ENCODE measurements around the gene NSL1. TPM values are rescaled to one million over a fixed set of nuclear protein-coding genes. Genes with fewer than 3 reads are reported as not detected.
A peak's percentile ranks its signal among the peaks of the same experiment; 100 is the strongest.

NSL1 gene
- total and polyA plus RNA-seq, 7 donors, result 12.0 to 50.4 (median 26.0) TPM

GRCh38 chr1:212792396-212792908 is 875 bp upstream of the NSL1 start:
- Histone ChIP-seq H3K27me3 (no peaks in the 10 kb centered on the region), H3K4me3 (peak overlapping the region; percentile 69 to 92 (median 78)), H3K27ac (peak overlapping the region; percentile 89 to 98 (median 95)), H3K4me1 (peaks cover 0 to 41% (median 29%) of the 10 kb centered on the region in 4 donors), H3K9me3 (no peaks in the 10 kb centered on the region), H3K36me3 (peaks cover 0 to 21% (median 2%) of the 10 kb centered on the region in 4 donors)
- TF ChIP-seq EP300 (IDR thresholded peaks at IDR 0.05) (no peak), POLR2A (IDR thresholded peaks at IDR 0.05) (no peak), POLR2AphosphoS5 (IDR thresholded peaks at IDR 0.05) (no peak)
- TF ChIP-seq, protein P1, sequence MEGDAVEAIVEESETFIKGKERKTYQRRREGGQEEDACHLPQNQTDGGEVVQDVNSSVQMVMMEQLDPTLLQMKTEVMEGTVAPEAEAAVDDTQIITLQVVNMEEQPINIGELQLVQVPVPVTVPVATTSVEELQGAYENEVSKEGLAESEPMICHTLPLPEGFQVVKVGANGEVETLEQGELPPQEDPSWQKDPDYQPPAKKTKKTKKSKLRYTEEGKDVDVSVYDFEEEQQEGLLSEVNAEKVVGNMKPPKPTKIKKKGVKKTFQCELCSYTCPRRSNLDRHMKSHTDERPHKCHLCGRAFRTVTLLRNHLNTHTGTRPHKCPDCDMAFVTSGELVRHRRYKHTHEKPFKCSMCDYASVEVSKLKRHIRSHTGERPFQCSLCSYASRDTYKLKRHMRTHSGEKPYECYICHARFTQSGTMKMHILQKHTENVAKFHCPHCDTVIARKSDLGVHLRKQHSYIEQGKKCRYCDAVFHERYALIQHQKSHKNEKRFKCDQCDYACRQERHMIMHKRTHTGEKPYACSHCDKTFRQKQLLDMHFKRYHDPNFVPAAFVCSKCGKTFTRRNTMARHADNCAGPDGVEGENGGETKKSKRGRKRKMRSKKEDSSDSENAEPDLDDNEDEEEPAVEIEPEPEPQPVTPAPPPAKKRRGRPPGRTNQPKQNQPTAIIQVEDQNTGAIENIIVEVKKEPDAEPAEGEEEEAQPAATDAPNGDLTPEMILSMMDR (IDR thresholded peaks at IDR 0.05), result no peak
- intact Hi-C loops (cut with DNase I), result loop anchor here (2.0 to 10.0 kb wide), 5 partner anchors 66 to 508 kb away; partner anchors contain the start of genes ANGEL2, FLVCR1 and PPP2R5A
- 20 to 23% methylated on average over 16 of the region's 16 CpGs for WGBS, 2 donors
- no peak for DNase-seq

GRCh38 chr1:212791261-212791675 is 309 bp downstream of the NSL1 start:
- H3K9me3 ChIP-seq, result no peaks in the 10 kb centered on the region
- no peaks in the 10 kb centered on the region for H3K27me3 ChIP-seq
- no peak for TF ChIP-seq EP300 (IDR thresholded peaks at IDR 0.05)
- TF ChIP-seq, protein P1 (IDR thresholded peaks at IDR 0.05), result no peak
- TF ChIP-seq POLR2AphosphoS5 (IDR thresholded peaks at IDR 0.05), result no peak
- TF ChIP-seq POLR2A (IDR thresholded peaks at IDR 0.05), result no peak
- peak overlapping the region; percentile 89 to 98 (median 95) for H3K27ac ChIP-seq
- 0% methylated on average over 22 of the region's 22 CpGs for WGBS, 2 donors
- intact Hi-C loops (cut with DNase I), result loop anchor here (5.0 to 10.0 kb wide), 4 partner anchors 224 to 506 kb away; partner anchors contain the start of genes ANGEL2 and PPP2R5A
- H3K4me3 ChIP-seq, result peak overlapping the region; percentile 69 to 92 (median 78)
- H3K36me3 ChIP-seq, result peaks cover 0 to 21% (median 3%) of the 10 kb centered on the region in 4 donors
- H3K4me1 ChIP-seq, result peaks cover 0 to 41% (median 29%) of the 10 kb centered on the region in 4 donors
- no peak for DNase-seq

DNA sequence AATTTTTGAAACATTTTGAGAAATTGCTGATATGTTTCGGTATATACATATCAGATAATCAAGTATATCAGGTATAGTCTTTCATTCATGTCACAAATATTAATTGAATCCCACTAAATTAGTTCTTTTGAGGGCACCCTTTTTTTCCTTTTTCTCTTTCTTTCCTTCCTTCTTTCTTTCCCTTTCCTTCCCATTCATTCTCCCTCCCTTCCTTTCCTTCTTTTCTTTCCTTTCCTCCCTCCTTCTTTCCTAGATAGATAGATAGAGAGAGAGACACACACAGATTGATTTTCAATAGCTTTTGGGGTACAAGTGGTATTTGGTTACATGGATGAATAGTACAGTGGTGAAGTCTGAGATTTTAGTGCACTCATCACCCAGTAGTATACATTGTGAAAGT is 5.7 kb downstream of the NSL1 start:
- H3K4me3 ChIP-seq, result no peak overlapping the region
- 98% methylated on average over 1 of the region's 1 CpG for WGBS, 2 donors
- peaks cover 0 to 59% (median 8%) of the 10 kb centered on the region in 4 donors for H3K36me3 ChIP-seq
- intact Hi-C loops (cut with DNase I), result no loop called here
- TF ChIP-seq POLR2AphosphoS5 (IDR thresholded peaks at IDR 0.05) (no peak), EP300 (IDR thresholded peaks at IDR 0.05) (no peak), POLR2A (IDR thresholded peaks at IDR 0.05) (no peak)
- TF ChIP-seq, protein P1 (IDR thresholded peaks at IDR 0.05), result no peak
- no peak overlapping the region for H3K27ac ChIP-seq
- DNase-seq, result no peak
- no peaks in the 10 kb centered on the region for H3K27me3 ChIP-seq
- peaks cover 0 to 28% (median 21%) of the 10 kb centered on the region in 4 donors for H3K4me1 ChIP-seq
- no peaks in the 10 kb centered on the region for H3K9me3 ChIP-seq

- no peak for DNase-seq
- H3K27me3 ChIP-seq, result no peaks in the 10 kb centered on the region
- H3K9me3 ChIP-seq, result no peaks in the 10 kb centered on the region
- H3K4me3 ChIP-seq, result no peak overlapping the region
- intact Hi-C loops (cut with DNase I), result loop anchor here (2.0 kb wide), 1 partner anchor 119 kb away; no protein-coding TSS in a partner anchor
- H3K27ac ChIP-seq, result no peak overlapping the region
- peaks cover 0 to 9% (median 2%) of the 10 kb centered on the region in 4 donors for H3K4me1 ChIP-seq
- TF ChIP-seq EP300 (IDR thresholded peaks at IDR 0.05) (no peak), POLR2A (IDR thresholded peaks at IDR 0.05) (no peak), POLR2AphosphoS5 (IDR thresholded peaks at IDR 0.05) (no peak)
- TF ChIP-seq, protein P1 (IDR thresholded peaks at IDR 0.05), result no peak
- WGBS, 2 donors, result 22 to 59% methylated on average over 1 of the region's 1 CpG
- H3K36me3 ChIP-seq, result peaks cover 0 to 59% (median 8%) of the 10 kb centered on the region in 4 donors
These were observed 7.6 kb downstream of the NSL1 start for GRCh38 chr1:212783976-212784375.
